Cardiac septum (tissue), 1 donor: ENCODE data around the gene ARHGEF4. TPM values are rescaled to one million over a fixed set of nuclear protein-coding genes. Genes with fewer than 3 reads are reported as not detected.

ENCODE experiments used
- DNase-seq: peaks from one replicate; pipeline ENCODE4 v3.0.0-alpha.2; 2020; ENCODE audit warnings: low spot score
- intact Hi-C: fragments of 100-400 bp; cut with DNase I; formaldehyde crosslinking; loops from one replicate; pipeline ENCODE4 v1.14.0; 2022
- total RNA-seq: library from RNA; stranded (reverse); fragmentation: NEBNext Ultra II Directional; extraction: Animal tissue kit (Norgen Biotek cat#: 25700); gene quantifications from one replicate; pipeline ENCODE4 v1.2.1, GENCODE V29; 2021
- donor health status: DM: no; HTN: no; CAD: no.

The ARHGEF4 gene
- total RNA-seq, 1 donor from 2014 or later: 3.9 TPM

- intact Hi-C loops: no loop called here
- DNase-seq: no peak
Measured at GRCh38 chr2:130830538-130830937, 6.2 kb upstream of the ARHGEF4 start.

GRCh38 chr2:130831356-130831755 is 5.4 kb upstream of the ARHGEF4 start:
- intact Hi-C loops: no loop called here
- no peak for DNase-seq

GRCh38 chr2:130832296-130832940 is 4.3 kb upstream of the ARHGEF4 start:
- intact Hi-C loops: no loop called here
- DNase-seq: no peak

- no peak for DNase-seq
- intact Hi-C loops: no loop called here
Measured at GRCh38 chr2:130834091-130834930, 2.4 kb upstream of the ARHGEF4 start.

- DNase-seq: no peak
- intact Hi-C loops: no loop called here
Measured at GRCh38 chr2:130834931-130835765, 1.6 kb upstream of the ARHGEF4 start.

GRCh38 chr2:130835766-130836015 is 1.0 kb upstream of the ARHGEF4 start:
- no peak for DNase-seq
- intact Hi-C loops: no loop called here

GRCh38 chr2:130837175-130837810 is 579 bp downstream of the ARHGEF4 start:
- DNase-seq: no peak
- intact Hi-C loops: no loop called here

GRCh38 chr2:130837811-130838565 is 1.3 kb downstream of the ARHGEF4 start:
- intact Hi-C loops: no loop called here
- no peak for DNase-seq

GRCh38 chr2:130839011-130839780 is 2.5 kb downstream of the ARHGEF4 start:
- DNase-seq: no peak
- intact Hi-C loops: no loop called here

GRCh38 chr2:130840506-130840905 is 3.8 kb downstream of the ARHGEF4 start:
- intact Hi-C loops: no loop called here
- DNase-seq: no peak

GRCh38 chr2:130841741-130842365 is 5.1 kb downstream of the ARHGEF4 start:
- DNase-seq: no peak

GRCh38 chr2:130842770-130843169 is 6.1 kb downstream of the ARHGEF4 start:
- intact Hi-C loops: no loop called here

More at GRCh38 chr2:130841741-130842365, 5.1 kb downstream of the ARHGEF4 start:
- intact Hi-C loops: no loop called here

GRCh38 chr2:130843321-130843985 is 6.7 kb downstream of the ARHGEF4 start:
- no peak for DNase-seq
- intact Hi-C loops: no loop called here

More at GRCh38 chr2:130842770-130843169, 6.1 kb downstream of the ARHGEF4 start:
- no peak for DNase-seq

GRCh38 chr2:130844161-130844560 is 7.4 kb downstream of the ARHGEF4 start:
- DNase-seq: no peak
- intact Hi-C loops: no loop called here

- intact Hi-C loops: no loop called here
Measured at GRCh38 chr2:130845505-130846085, 8.9 kb downstream of the ARHGEF4 start.

GRCh38 chr2:130846233-130846632 is 9.5 kb downstream of the ARHGEF4 start:
- DNase-seq: no peak
- intact Hi-C loops: no loop called here

More at GRCh38 chr2:130845505-130846085, 8.9 kb downstream of the ARHGEF4 start:
- no peak for DNase-seq

GRCh38 chr2:130846686-130847375 is 10.1 kb downstream of the ARHGEF4 start:
- DNase-seq: no peak

More at GRCh38 chr2:130846686-130847375, 10.1 kb downstream of the ARHGEF4 start:
- intact Hi-C loops: no loop called here
